Activated T-helper 1 cell treated with Interleukin-2 at 50 U/mL for 16 hours (primary cell): ENCODE measurements around the gene S100B.
A peak's percentile ranks its signal among the peaks of the same experiment; 100 is the strongest.

Experiments
- DNase-seq: peaks from one replicate; pipeline ENCODE4 v3.0.0-alpha.2; 2020; ENCODE audit warnings: low read depth

S100B gene

GRCh38 chr21:46560568-46561444 lies 44.1 kb downstream of the S100B start:
- no peak for DNase-seq

- DNase-seq = peak; percentile 37
Measured at GRCh38 chr21:46559291-46559983, 45.4 kb downstream of the S100B start.

GRCh38 chr21:46557919-46558392 lies 46.9 kb downstream of the S100B start:
- DNase-seq = no peak

- DNase-seq = no peak
Measured at GRCh38 chr21:46557469-46557868, 47.4 kb downstream of the S100B start.

- no peak for DNase-seq
Measured at GRCh38 chr21:46556802-46557201, 48.1 kb downstream of the S100B start.

- no peak for DNase-seq
Measured at GRCh38 chr21:46555678-46556077, 49.2 kb downstream of the S100B start.

DNA sequence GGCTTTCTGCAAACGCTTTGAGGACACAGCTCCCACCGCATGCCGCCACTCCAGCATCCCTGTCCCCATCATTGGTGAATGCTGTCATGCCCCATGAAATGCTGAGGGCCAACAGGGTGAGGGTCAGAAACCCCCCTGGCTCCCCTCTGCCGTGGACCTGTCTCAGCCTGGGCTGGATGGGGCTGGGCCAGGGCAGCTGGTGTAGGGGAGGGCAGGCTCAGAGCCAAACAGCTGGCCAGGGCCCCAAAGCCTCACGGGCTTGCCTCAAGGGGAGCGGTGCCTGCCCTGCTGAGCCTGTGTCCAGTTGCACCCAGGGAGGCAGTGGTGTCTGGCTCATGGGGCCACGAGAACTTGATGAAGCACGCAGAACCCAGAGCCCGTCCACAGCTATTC lies 49.7 kb downstream of the S100B start:
- DNase-seq = no peak

- no peak for DNase-seq
Measured at GRCh38 chr21:46554431-46555224, 50.3 kb downstream of the S100B start.

- DNase-seq = no peak
Measured at GRCh38 chr21:46553993-46554392, 50.9 kb downstream of the S100B start.

GRCh38 chr21:46552865-46553379 lies 52.0 kb downstream of the S100B start:
- DNase-seq = no peak

- no peak for DNase-seq
Measured at GRCh38 chr21:46552274-46552673, 52.6 kb downstream of the S100B start.

GRCh38 chr21:46551636-46552241 lies 53.1 kb downstream of the S100B start:
- peak; percentile 22 for DNase-seq

DNA sequence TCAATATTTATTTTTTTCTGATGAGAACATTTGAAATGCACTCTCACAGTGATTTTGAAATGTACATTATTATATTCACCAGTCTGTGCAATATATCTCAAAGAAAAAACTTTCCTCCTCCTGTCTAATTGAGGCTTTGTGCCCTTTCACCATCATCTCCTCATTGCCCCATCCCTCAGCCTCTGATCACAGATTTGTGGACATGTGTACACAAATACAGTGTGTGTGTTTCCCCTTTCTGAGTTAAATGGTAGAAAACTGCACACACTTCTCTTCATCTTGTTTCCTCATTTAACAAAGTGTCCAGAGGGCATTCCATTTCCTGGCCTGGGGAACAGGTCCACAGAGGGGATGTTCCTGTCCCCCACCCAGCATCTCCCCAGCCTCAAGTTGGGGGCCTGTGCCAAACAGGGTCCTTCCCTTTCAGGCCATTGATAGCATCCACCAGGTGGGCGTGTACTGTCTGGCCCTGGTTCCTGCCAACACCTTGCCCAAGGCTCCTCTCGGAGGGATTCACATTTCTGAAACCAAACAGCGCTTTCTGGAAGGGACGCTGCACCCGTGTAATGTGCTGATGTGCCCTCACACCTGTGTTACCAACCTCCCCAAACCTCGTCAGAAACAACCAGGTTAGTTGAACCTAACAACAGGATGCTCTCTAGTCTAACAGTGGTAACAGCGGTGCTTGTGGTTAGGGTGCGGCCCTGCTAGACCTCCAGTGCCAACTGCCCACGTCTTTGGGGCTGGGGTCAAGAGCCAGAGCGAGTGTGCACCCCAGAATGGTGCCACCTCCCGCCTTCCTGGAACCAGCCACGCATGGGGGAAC lies 54.6 kb downstream of the S100B start:
- peak; percentile 48 for DNase-seq

DNA sequence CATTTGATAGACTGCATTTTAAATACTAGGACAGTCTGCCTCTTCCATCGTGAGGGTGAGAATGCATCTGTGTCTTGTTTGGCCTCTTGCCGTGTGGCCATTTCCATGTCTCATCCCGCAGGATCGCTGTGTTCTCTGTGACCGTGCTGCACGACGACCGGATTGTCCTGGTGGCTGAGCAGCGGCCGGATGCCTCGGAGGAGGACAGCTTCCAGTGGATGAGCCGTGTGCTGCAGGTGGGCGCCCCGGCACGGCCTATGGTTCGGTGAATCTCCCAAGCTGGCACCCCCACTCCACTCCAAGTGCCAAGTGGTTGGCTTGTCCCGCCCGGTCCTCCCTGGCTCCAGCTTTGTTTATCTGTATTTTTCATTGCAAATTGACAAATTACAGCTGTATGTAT lies 55.2 kb downstream of the S100B start:
- no peak for DNase-seq
